DOHH2 (cell line): ENCODE measurements around the gene ERC2.

Experiments used
- H3F3A ChIP-seq: fragments of 200-600 bp; sonication (generic), shearing (Covaris generic); 2 replicates; pipeline ENCODE4 v1.6.0; 2016; ENCODE audit warnings: antibody characterized with exemption, mild to moderate bottlenecking; ENCODE audit not compliant: control insufficient read depth, insufficient read depth
- H3K27ac ChIP-seq: fragments of 200-600 bp; sonication (generic); 2 replicates; pipeline ENCODE4 v1.5.1; 2014; ENCODE audit warnings: low read depth, mild to moderate bottlenecking, low read length, moderate library complexity
- H3K27me3 ChIP-seq: fragments of 200-600 bp; sonication (generic); 2 replicates; pipeline ENCODE4 v1.6.1; 2014; ENCODE audit warnings: mild to moderate bottlenecking, low read length, mixed read lengths; ENCODE audit not compliant: control insufficient read depth
- H3K36me3 ChIP-seq: fragments of 200-600 bp; sonication (generic); 2 replicates; pipeline ENCODE4 v1.6.1; 2014; ENCODE audit warnings: mild to moderate bottlenecking, low read length, moderate library complexity, mixed read lengths; ENCODE audit not compliant: control insufficient read depth
- H3K4me1 ChIP-seq: fragments of 200-600 bp; sonication (generic); 2 replicates; pipeline ENCODE4 v1.6.1; 2014; ENCODE audit warnings: mild to moderate bottlenecking, low read length, mixed read lengths; ENCODE audit not compliant: control insufficient read depth
- H3K4me2 ChIP-seq: fragments of 200-600 bp; sonication (generic); 2 replicates; pipeline ENCODE4 v1.6.0; 2014; ENCODE audit warnings: mild to moderate bottlenecking, low read length, moderate library complexity
- H3K4me3 ChIP-seq: fragments of 200-600 bp; sonication (generic); 2 replicates; pipeline ENCODE4 v1.5.1; 2014; ENCODE audit warnings: mild to moderate bottlenecking, low read length, mixed read lengths
- H3K79me2 ChIP-seq: fragments of 200-600 bp; sonication (generic); 2 replicates; pipeline ENCODE4 v1.6.1; 2014; ENCODE audit warnings: mild to moderate bottlenecking, low read length, mixed read lengths; ENCODE audit not compliant: control insufficient read depth
- H3K9me2 ChIP-seq: fragments of 200-600 bp; sonication (generic); replicated peaks from 2 replicates; pipeline ENCODE4 v1.6.1; 2014; ENCODE audit warnings: mild to moderate bottlenecking, low read length, mixed read lengths; ENCODE audit not compliant: control insufficient read depth
- H3K9me3 ChIP-seq: fragments of 200-600 bp; sonication (generic); 2 replicates; pipeline ENCODE4 v1.6.1; 2014; ENCODE audit warnings: antibody characterized with exemption, low read length, mixed read lengths; ENCODE audit not compliant: control insufficient read depth, insufficient read depth
- H4K20me1 ChIP-seq: fragments of 200-600 bp; sonication (generic); 2 replicates; pipeline ENCODE4 v1.6.0; 2014; ENCODE audit warnings: low read depth, mild to moderate bottlenecking, antibody characterized with exemption, low read length, moderate library complexity; ENCODE audit not compliant: control insufficient read depth, insufficient read depth
- EZH2phosphoT487 ChIP-seq: fragments of 200-600 bp; sonication (generic); IDR thresholded peaks from 2 replicates; pipeline ENCODE4 v1.6.1; 2017; ENCODE audit warnings: borderline replicate concordance, mild to moderate bottlenecking, antibody characterized with exemption, low read length, moderate library complexity, mixed read lengths
- TF ChIP-seq, protein P1 (sequence below): fragments of 200-600 bp; sonication (generic); IDR thresholded peaks from one replicate; pipeline ENCODE4 v1.5.1; 2014; ENCODE audit warnings: antibody characterized with exemption, mild to moderate bottlenecking, low read depth, low read length; ENCODE audit not compliant: poor library complexity, severe bottlenecking

Gene ERC2

DNA sequence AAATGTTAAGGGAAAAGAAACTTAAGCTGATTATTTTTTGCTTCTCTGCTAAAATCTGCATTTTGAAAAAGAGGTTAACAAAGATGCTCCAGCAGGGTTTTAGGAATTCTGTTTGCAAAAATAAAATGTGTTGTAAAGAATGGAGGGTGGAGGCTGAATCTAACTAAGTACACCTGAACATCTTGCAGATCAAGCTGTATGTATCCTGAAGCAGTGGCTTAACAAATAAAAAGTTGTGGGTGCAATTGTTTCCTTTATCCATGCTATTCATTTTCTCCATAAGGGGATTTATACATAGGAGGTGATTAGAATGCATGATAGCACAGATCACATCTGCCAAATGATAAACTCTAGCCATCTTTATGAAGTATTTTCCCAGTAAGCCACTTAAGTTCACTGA is 466.3 kb downstream of the ERC2 start:
- no peak overlapping the region for H3K27ac ChIP-seq
- no peak for TF ChIP-seq EZH2phosphoT487
- TF ChIP-seq, protein P1, sequence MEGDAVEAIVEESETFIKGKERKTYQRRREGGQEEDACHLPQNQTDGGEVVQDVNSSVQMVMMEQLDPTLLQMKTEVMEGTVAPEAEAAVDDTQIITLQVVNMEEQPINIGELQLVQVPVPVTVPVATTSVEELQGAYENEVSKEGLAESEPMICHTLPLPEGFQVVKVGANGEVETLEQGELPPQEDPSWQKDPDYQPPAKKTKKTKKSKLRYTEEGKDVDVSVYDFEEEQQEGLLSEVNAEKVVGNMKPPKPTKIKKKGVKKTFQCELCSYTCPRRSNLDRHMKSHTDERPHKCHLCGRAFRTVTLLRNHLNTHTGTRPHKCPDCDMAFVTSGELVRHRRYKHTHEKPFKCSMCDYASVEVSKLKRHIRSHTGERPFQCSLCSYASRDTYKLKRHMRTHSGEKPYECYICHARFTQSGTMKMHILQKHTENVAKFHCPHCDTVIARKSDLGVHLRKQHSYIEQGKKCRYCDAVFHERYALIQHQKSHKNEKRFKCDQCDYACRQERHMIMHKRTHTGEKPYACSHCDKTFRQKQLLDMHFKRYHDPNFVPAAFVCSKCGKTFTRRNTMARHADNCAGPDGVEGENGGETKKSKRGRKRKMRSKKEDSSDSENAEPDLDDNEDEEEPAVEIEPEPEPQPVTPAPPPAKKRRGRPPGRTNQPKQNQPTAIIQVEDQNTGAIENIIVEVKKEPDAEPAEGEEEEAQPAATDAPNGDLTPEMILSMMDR: no peak

DNA sequence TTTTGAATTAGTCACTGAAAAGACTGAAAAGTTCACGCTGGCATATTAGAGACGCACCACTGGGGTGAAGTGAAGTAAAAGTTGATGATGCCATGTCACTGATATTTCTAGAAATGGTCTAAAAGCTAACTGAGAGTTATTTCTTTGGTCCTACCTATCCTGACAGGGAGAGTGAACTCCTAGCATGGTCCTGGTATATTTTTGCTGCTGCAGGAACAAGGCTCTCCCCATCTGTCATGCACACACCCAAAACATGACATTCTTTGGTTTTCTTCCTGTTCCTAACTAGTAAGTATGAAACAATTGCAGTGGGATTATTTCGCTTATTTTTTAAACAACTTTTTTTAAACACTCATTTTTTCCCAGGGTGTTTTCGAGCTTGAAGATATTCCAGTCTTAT is 466.7 kb downstream of the ERC2 start:
- no peaks in the 10 kb centered on the region for H3K79me2 ChIP-seq
- no peak overlapping the region for H3K4me3 ChIP-seq
- no peak overlapping the region for H3K4me2 ChIP-seq
- no peaks in the 10 kb centered on the region for H3F3A ChIP-seq
- H3K27ac ChIP-seq: no peak overlapping the region
- no peaks in the 10 kb centered on the region for H3K4me1 ChIP-seq
- H3K27me3 ChIP-seq: 0 out of 2 replicates have a peak, but pooled peaks cover 2% of the 10 kb centered on the region
- H3K9me3 ChIP-seq: no peaks in the 10 kb centered on the region
- TF ChIP-seq, protein P1: no peak
- TF ChIP-seq EZH2phosphoT487: no peak
- H3K36me3 ChIP-seq: no peaks in the 10 kb centered on the region
- no peaks in the 10 kb centered on the region for H4K20me1 ChIP-seq
- no peaks in the 10 kb centered on the region for H3K9me2 ChIP-seq

More for the DNA sequence above, 466.3 kb downstream of the ERC2 start:
- Histone ChIP-seq H4K20me1 (no peaks in the 10 kb centered on the region), H3K4me1 (no peaks in the 10 kb centered on the region), H3K9me2 (no peaks in the 10 kb centered on the region), H3K9me3 (no peaks in the 10 kb centered on the region), H3K4me3 (no peak overlapping the region), H3K27me3 (0 out of 2 replicates have a peak, but pooled peaks cover 2% of the 10 kb centered on the region), H3K4me2 (no peak overlapping the region), H3K36me3 (no peaks in the 10 kb centered on the region), H3K79me2 (no peaks in the 10 kb centered on the region), H3F3A (no peaks in the 10 kb centered on the region)

DNA sequence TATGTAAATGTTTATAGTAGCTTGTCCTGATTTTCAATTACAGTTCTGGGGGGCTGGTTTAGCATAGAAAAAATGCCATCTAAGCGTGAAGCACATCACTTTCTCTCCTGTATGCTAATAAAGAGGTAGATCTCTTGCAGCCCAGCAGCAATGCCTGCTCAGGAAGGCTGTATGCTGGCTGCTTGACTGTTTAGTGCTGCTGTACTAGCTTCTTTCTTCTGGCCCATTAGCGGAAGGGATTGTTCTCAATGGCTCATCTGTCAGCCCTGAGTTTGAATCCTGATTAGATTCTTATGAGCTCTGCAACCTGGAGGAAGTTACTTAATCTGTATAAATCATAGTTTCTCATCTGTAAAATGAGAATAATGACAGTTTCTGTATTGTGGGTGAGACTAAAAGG is 478.9 kb downstream of the ERC2 start:
- no peak overlapping the region for H3K27ac ChIP-seq
- no peak overlapping the region for H3K4me3 ChIP-seq
- H3K27me3 ChIP-seq: no peaks in the 10 kb centered on the region
- no peaks in the 10 kb centered on the region for H4K20me1 ChIP-seq
- no peaks in the 10 kb centered on the region for H3K36me3 ChIP-seq
- no peaks in the 10 kb centered on the region for H3K9me2 ChIP-seq
- no peaks in the 10 kb centered on the region for H3K79me2 ChIP-seq
- no peaks in the 10 kb centered on the region for H3K4me1 ChIP-seq
- TF ChIP-seq, protein P1: no peak
- no peak for TF ChIP-seq EZH2phosphoT487
- H3F3A ChIP-seq: no peaks in the 10 kb centered on the region
- H3K9me3 ChIP-seq: no peaks in the 10 kb centered on the region
- no peak overlapping the region for H3K4me2 ChIP-seq

DNA sequence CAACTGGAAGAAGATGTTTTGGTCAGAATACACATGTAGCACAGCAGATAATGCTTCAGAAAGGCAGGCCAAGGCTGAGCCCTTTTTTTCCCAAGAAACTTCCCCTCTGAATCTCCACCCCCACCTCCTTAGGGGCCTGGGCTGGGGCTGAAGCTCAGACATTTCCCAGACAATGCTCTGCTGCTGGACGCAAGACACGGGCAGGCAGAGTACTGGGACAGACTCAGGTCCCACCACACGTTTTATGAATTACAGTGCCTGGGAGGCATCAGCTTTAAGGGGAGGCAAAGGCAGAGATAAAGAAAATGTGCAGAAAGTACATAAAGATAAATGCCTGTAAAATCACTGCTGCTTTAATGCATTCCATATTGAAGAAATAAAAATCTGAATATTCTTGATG is 479.4 kb downstream of the ERC2 start:
- no peaks in the 10 kb centered on the region for H3K36me3 ChIP-seq
- H3K79me2 ChIP-seq: no peaks in the 10 kb centered on the region
- no peaks in the 10 kb centered on the region for H4K20me1 ChIP-seq
- no peaks in the 10 kb centered on the region for H3K4me1 ChIP-seq
- H3F3A ChIP-seq: no peaks in the 10 kb centered on the region
- H3K27ac ChIP-seq: no peak overlapping the region
- H3K4me2 ChIP-seq: no peak overlapping the region
- no peak overlapping the region for H3K4me3 ChIP-seq
- no peaks in the 10 kb centered on the region for H3K27me3 ChIP-seq
- TF ChIP-seq EZH2phosphoT487: no peak
- TF ChIP-seq, protein P1: no peak
- H3K9me2 ChIP-seq: no peaks in the 10 kb centered on the region
- H3K9me3 ChIP-seq: no peaks in the 10 kb centered on the region
